Neuron (in vitro differentiated cells): ENCODE results near the gene MAP2K2.

Experiments
- H2AFZ ChIP-seq: one replicate; pipeline ENCODE4 v1.6.1; 2013; ENCODE audit warnings: low read depth, mild to moderate bottlenecking, inconsistent platforms, low read length, moderate library complexity
- H3K27me3 ChIP-seq: one replicate; pipeline ENCODE4 v1.6.1; 2013; ENCODE audit warnings: low read length; ENCODE audit not compliant: insufficient read depth
- H3K36me3 ChIP-seq: one replicate; pipeline ENCODE4 v1.6.1; 2013; ENCODE audit warnings: low read length; ENCODE audit not compliant: insufficient read depth
- H3K4me1 ChIP-seq: one replicate; pipeline ENCODE4 v1.6.1; 2013; ENCODE audit warnings: low read length; ENCODE audit not compliant: insufficient read depth
- H3K4me3 ChIP-seq: 2 replicates; pipeline ENCODE4 v1.5.1; 2013; ENCODE audit warnings: mild to moderate bottlenecking, low read length, moderate library complexity
- H3K9me3 ChIP-seq: one replicate; pipeline ENCODE4 v1.6.1; 2013; ENCODE audit warnings: low read length

MAP2K2 gene

GRCh38 chr19:4054441-4055208 lies 69.3 kb downstream of the MAP2K2 start:
- H3K4me3 ChIP-seq, result no peak overlapping the region
- H3K9me3 ChIP-seq, result no peaks in the 10 kb centered on the region
- no peaks in the 10 kb centered on the region for H3K27me3 ChIP-seq
- peaks cover 3% of the 10 kb centered on the region for H3K4me1 ChIP-seq
- H2AFZ ChIP-seq, result no peak overlapping the region
- H3K36me3 ChIP-seq, result peaks cover 26% of the 10 kb centered on the region

DNA sequence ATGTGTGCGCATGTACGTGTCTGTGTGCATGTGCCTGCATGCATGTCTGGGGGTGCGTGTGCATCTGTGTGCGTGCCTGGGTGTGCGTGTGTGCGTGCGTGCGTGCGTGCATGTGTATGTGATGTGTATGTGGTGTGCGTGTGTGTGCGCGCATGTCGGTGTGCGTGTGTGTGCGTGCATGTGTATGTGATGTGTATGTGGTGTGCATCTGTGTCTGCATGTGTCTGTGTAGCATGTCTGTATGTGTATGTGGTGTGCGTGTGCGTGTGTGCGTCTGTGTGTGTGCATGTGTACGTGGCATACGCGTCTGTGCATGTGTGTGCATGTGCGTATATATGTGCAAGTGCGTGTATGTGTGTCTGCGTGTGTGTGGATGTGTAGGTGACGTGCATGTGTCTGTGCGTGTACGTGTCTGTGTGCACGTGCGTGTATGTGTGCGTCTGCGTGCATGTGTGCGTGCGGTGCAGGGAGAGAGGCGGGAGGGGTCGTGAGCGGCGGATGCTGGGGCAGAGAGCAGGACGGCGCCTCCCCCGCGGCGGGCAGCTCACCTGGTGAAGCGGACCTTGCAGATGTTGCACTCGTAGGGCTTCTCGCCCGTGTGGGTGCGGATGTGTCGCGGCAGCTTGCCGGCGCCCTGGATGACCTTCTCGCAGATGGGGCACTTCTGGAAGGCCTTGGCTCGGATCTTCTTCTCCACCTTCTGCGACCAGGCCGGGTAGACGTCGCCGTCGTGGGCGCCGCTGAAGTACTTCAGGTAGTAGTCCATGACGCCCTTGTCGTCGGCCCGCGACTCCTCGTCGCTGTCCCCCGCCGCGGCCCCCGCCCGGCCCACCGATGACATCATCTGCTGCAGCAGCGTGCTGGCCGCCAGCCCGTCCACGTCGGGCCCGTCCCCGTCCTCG lies 70.2 kb downstream of the MAP2K2 start:
- Histone ChIP-seq H3K36me3 (peaks cover 32% of the 10 kb centered on the region), H3K4me1 (no peaks in the 10 kb centered on the region), H3K9me3 (no peaks in the 10 kb centered on the region), H3K27me3 (no peaks in the 10 kb centered on the region), H2AFZ (no peak overlapping the region), H3K4me3 (no peak overlapping the region)

- H3K36me3 ChIP-seq, result peaks cover 35% of the 10 kb centered on the region
- H3K4me3 ChIP-seq, result no peak overlapping the region
- H3K4me1 ChIP-seq, result no peaks in the 10 kb centered on the region
- H3K27me3 ChIP-seq, result no peaks in the 10 kb centered on the region
- no peak overlapping the region for H2AFZ ChIP-seq
- H3K9me3 ChIP-seq, result no peaks in the 10 kb centered on the region
Measured at GRCh38 chr19:4052993-4053422, 70.9 kb downstream of the MAP2K2 start.

DNA sequence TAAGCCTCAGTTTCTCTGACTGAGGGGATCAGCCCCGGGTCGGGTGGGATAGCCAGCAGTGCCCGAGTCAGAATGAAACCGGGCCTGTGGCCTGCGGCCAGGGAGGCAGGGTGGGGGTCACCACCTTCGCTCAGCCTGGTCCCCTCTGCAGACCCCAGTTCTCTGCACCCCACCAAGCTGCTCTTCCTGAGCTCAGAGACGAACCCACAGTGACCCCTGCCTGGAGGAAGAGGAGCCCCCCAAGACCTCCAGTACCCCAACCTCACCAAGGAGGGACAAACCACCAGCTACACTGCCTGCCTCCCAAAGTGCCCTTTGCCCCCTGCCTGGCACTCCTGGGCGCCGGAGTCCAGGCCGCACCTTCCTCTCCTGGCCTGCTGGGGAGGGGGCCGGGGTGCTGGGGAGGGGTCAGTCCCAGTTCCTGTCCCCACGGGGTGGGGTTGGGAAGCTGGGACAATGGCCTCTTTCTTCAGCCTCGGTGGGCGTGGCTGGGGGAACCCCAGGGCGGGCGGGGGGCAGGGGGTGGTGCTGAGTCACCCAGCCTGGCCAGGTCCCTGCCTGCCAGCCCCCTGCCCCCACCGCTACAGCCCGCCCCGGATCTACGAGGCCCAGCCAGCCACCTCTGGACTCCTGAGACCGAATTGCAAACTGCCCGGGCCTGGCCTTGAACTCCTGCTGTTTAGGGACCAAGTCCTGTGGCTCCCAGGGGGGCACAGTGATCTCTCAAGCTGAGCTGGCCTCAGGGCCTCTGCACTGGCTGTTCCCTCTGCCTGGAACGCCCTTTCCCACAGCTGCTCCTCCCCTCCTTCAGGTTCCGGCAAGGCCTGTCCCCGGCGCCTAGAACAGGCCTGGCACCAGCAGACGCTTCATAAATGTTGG lies 71.6 kb downstream of the MAP2K2 start:
- no peaks in the 10 kb centered on the region for H3K27me3 ChIP-seq
- no peaks in the 10 kb centered on the region for H3K4me1 ChIP-seq
- no peak overlapping the region for H2AFZ ChIP-seq
- H3K4me3 ChIP-seq, result no peak overlapping the region
- no peaks in the 10 kb centered on the region for H3K9me3 ChIP-seq
- H3K36me3 ChIP-seq, result peaks cover 37% of the 10 kb centered on the region

DNA sequence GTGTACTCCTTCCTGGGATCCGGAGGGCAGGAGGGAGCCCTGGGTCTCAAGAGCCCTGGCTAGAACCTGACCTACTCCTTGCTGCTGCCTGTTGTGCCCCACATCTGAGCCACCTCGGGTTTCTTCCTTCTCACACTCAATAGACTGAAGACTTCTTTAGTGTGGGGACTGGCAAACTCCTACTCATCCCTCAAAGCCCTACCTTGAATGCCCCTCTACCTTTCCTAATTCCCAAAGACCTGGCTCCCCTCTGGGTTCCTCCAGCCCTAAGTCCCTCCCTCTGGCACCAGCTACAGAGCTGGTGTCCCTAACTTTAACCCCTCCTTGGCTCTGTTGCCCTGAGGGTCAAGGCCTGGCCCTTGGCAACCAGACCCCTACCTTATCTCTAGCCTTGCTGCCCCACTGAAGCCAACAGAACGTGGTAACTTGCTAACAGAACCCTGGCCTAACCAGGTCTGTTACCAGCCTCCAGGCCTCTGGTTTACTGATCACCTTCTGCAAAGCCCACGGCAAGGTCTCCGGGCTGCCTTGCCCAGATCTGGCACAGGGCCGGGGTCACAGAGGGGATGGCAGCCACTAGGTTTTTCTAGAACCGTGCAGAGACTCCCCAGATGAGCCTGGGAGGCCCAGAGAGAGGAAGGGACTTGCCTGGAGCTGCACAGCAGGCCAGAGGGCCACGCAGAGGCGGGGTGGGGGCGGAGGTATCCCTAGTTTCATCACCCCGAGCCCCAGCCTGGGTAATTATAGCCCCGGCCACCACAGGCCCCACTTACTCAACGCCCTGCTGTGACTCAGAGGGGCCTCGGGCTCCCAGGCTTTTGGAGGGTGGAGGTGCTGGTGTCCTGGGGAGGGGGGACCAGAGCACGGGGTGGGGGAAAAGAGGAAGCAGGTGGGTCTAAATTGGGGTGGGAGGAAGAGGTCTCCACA lies 72.5 kb downstream of the MAP2K2 start:
- Histone ChIP-seq H3K9me3 (no peaks in the 10 kb centered on the region), H2AFZ (no peak overlapping the region), H3K36me3 (peaks cover 37% of the 10 kb centered on the region), H3K4me1 (no peaks in the 10 kb centered on the region), H3K27me3 (no peaks in the 10 kb centered on the region), H3K4me3 (no peak overlapping the region)

DNA sequence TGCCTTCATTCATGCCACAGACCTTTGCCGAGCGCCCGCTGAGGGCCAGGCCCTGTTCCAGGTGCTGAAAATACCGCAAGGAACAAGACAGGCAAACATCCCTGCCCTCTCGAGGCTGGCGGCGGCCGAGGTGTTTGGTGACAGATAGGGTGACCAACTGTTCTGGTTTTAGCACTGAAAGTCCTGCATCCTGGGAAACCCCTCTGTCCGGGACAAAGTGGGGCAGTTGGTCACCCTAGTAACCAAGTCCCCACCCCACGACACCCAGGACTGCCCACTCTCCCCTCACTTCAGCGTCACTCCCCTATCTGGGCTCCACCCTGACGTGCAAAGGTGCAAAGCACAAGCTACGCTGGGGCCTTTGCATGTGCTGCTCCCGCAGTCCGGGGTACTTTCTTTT lies 74.5 kb downstream of the MAP2K2 start:
- H3K27me3 ChIP-seq, result no peaks in the 10 kb centered on the region
- H3K4me1 ChIP-seq, result no peaks in the 10 kb centered on the region
- H3K4me3 ChIP-seq, result no peak overlapping the region
- H2AFZ ChIP-seq, result no peak overlapping the region
- peaks cover 31% of the 10 kb centered on the region for H3K36me3 ChIP-seq
- no peaks in the 10 kb centered on the region for H3K9me3 ChIP-seq

GRCh38 chr19:4046946-4047683 lies 76.8 kb downstream of the MAP2K2 start:
- H2AFZ ChIP-seq, result no peak overlapping the region
- peaks cover 17% of the 10 kb centered on the region for H3K36me3 ChIP-seq
- no peak overlapping the region for H3K4me3 ChIP-seq
- no peaks in the 10 kb centered on the region for H3K27me3 ChIP-seq
- H3K9me3 ChIP-seq, result no peaks in the 10 kb centered on the region
- H3K4me1 ChIP-seq, result no peaks in the 10 kb centered on the region

- Histone ChIP-seq H3K4me1 (no peaks in the 10 kb centered on the region), H3K4me3 (no peak overlapping the region), H3K9me3 (no peaks in the 10 kb centered on the region), H3K27me3 (no peaks in the 10 kb centered on the region), H2AFZ (no peak overlapping the region), H3K36me3 (peaks cover 15% of the 10 kb centered on the region)
Measured at GRCh38 chr19:4046362-4046691, 77.6 kb downstream of the MAP2K2 start.

DNA sequence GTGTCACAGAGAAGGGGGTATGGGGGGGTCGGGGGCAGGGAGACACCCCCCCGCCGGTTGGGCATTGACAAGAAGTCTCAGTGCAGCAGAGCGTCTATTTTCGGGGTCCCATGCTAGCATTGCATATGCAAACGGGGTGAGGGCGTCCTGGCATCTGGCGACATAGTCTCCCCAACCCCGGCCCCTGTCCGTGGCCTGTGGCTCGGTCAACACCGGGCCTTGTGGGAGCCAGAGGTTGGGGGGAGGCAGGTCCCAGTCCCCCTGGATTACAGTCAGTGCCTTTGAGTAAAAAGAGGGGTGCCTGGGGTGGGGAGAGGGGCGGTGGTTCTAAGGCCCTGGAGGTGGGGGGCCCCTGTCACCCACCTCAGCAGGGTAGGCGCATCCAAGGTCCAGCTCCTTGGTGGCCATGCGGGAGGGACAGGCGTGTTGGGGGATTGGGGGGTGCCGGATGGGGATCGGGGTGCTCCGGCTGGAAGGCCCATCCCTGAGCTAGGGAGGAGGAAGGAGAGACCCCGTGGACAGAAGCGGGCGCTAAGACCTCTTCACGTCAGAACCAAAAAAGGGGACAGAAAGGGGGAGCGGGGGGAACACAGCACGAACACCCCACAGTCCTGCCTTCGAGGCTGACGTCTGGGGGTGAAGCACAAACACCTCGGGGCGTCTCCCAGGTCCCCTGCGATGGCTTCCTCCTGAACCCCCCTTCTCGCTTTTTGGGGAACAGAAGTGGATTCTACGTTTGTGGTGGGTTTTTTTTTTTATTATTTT lies 78.1 kb downstream of the MAP2K2 start:
- peaks cover 11% of the 10 kb centered on the region for H3K36me3 ChIP-seq
- no peak overlapping the region for H2AFZ ChIP-seq
- no peak overlapping the region for H3K4me3 ChIP-seq
- no peaks in the 10 kb centered on the region for H3K4me1 ChIP-seq
- no peaks in the 10 kb centered on the region for H3K27me3 ChIP-seq
- no peaks in the 10 kb centered on the region for H3K9me3 ChIP-seq

DNA sequence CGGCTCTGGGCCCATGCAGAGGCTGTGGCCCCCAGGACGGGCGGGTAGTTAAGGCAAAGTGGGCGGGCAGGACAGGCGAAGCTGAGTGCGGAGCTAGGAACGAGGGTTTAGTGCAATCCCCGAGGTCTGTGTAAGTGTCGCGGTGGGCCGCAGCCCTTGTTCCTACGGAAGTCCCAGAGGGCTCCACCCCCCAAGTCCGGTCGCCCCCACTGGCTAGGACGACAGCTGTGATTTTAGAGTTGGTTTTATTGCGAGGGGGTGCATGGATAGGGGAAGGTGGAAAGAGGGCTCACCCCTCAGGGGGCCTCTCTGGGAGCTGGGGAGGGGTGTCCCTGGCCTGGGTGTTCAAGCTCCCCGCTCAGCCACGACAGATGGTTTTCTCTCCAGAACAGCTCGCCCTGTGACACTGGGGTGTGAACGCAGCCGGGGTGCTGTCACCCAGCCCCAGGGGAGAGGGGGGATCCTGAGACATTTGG lies 78.9 kb downstream of the MAP2K2 start:
- Histone ChIP-seq H3K9me3 (no peaks in the 10 kb centered on the region), H2AFZ (no peak overlapping the region), H3K36me3 (peaks cover 17% of the 10 kb centered on the region), H3K27me3 (no peaks in the 10 kb centered on the region), H3K4me1 (no peaks in the 10 kb centered on the region), H3K4me3 (no peak overlapping the region)
